Gastrocnemius medialis (tissue), 4 donors: ENCODE data around the gene RNF114. TPM values are rescaled to one million over a fixed set of nuclear protein-coding genes. Genes with fewer than 3 reads are reported as not detected.

Source experiments
- ATAC-seq, 2 donors: fragments of 150-250 bp; one replicate each; pipeline ENCODE4 v1.9.1; 2016
- DNase-seq, 2 donors: peaks; one replicate each; pipeline ENCODE4 v3.0.0-alpha.2; 2019
- H3K27ac ChIP-seq, 4 donors: fragments of 200-600 bp; sonication (generic); 1 replicate in 1 of 4; 2 replicates in 3 of 4; pipeline ENCODE4 v1.5.1; 2016 to 2018; ENCODE audit warnings: mild to moderate bottlenecking in 2 of 4, moderate library complexity in 1 of 4
- H3K27me3 ChIP-seq, 3 donors: fragments of 200-600 bp; sonication (generic) in 2 of 3; 1 replicate in 1 of 3; 2 replicates in 2 of 3; pipeline versions ENCODE4 v1.5.1 to v1.6.0; 2016 to 2019; ENCODE audit warnings: mild to moderate bottlenecking in 1 of 3, moderate library complexity in 1 of 3
- H3K36me3 ChIP-seq, 2 donors: fragments of 200-600 bp; sonication (generic) in 1 of 2; one replicate each; pipeline ENCODE4 v1.5.1; 2017 to 2018
- H3K4me1 ChIP-seq, 2 donors: fragments of 200-600 bp; sonication (generic) in 1 of 2; one replicate each; pipeline ENCODE4 v1.5.1; 2016 to 2017; ENCODE audit warnings: mild to moderate bottlenecking in 2 of 2
- H3K4me3 ChIP-seq, 4 donors: fragments of 200-600 bp; sonication (generic) in 3 of 4; 1 replicate in 1 of 4; 2 replicates in 3 of 4; pipeline ENCODE4 v1.5.1; 2016 to 2019; ENCODE audit warnings: mild to moderate bottlenecking in 2 of 4
- H3K9me3 ChIP-seq, 3 donors: fragments of 200-600 bp; sonication (generic) in 2 of 3; 1 replicate in 1 of 3; 2 replicates in 2 of 3; pipeline ENCODE4 v1.5.1; 2016 to 2019
- POLR2A ChIP-seq, 2 donors: fragments of 450-650 bp; IDR thresholded peaks; one replicate each; pipeline ENCODE4 v1.6.1; 2017; ENCODE audit warnings: antibody characterized with exemption in 2 of 2, mild to moderate bottlenecking in 2 of 2, moderate library complexity in 2 of 2
- in situ Hi-C, 4 donors: fragments of 200-750 bp; cut with MboI; loops; one replicate each; pipeline versions ENCODE4 v1.15.0 to v1.8.0; 2017; ENCODE audit warnings: low sequenced_read_pairs in 4 of 4
- intact Hi-C: fragments of 100-400 bp; cut with DNase I; formaldehyde crosslinking; loops from one replicate; pipeline ENCODE4 v1.15.1; 2023; ENCODE audit warnings: low total_unique reads
- total RNA-seq, 4 donors: library from RNA; depleted of rRNA; stranded (reverse); fragments of >200 nt; gene quantifications; one replicate each; pipeline versions ENCODE4 v1.1.0 to v1.2.3, GENCODE V29; 2016
- TF ChIP-seq, protein P1 (sequence below), 5 experiments: fragments of 450-650 bp in 3 of 5; fragments of 200-600 bp in 2 of 5; sonication (generic) in 2 of 5; IDR thresholded peaks in 4 of 5; conservative IDR thresholded peaks in 1 of 5; 1 replicate in 4 of 5; 2 replicates in 1 of 5; pipeline ENCODE4 v1.5.1; 2016 to 2019; ENCODE audit warnings: antibody characterized with exemption in 5 of 5, mild to moderate bottlenecking in 3 of 5, moderate library complexity in 3 of 5

The RNF114 gene
- total RNA-seq, 4 donors from 2014 or later, result 133 to 216 (median 172) TPM

DNA sequence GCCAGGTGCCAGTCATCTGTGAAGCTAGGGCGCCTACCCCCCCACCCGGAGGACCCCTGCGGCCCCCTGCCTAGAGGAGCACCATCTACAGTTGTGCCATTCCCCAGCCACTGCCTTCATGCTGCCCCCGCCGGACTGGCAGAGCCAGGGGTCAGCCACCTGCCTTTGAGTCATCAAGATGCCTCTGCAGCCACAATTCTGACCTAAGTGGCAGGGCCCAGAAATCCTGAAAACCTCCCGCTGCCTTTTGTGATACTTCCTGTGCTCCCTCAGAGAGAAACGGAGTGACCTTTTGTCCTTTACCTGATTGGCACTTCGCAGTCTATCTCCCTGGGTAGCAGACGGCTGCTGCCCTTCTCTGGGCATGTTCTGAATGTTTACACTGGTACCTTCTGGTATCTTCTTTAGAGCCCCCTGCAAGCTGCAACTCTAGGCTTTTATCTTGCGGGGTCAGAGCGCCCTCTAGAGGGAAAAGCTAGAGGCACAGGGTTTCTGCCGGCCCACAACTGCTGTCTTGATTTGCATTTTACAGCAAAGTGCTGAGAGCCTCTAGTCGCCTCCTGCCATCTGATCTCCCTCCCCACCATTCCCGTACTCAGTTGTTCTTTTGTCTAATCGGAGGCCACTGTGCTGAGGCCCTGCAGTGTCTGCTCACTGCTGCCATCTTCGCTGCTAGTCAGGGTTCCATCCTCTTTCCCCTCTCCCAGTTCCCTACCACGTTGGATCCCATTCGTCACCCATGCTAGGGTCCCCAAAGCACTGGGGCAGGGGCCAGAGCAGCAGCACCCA is 47.8 kb upstream of the RNF114 start:
- Histone ChIP-seq H3K27ac (peak overlapping the region; percentile 49 to 72 (median 67)), H3K9me3 (no peaks in the 10 kb centered on the region), H3K4me1 (peaks cover 23 to 25% of the 10 kb centered on the region in 2 donors), H3K36me3 (peaks cover 0 to 33% of the 10 kb centered on the region in 2 donors), H3K27me3 (no peaks in the 10 kb centered on the region), H3K4me3 (no peak overlapping the region)
- DNase-seq (peak in 1 of 2 donors; percentile 56), ATAC-seq (peak; percentile 37 to 67)
- in situ Hi-C loops, result no loop called here
- TF ChIP-seq, protein P1, sequence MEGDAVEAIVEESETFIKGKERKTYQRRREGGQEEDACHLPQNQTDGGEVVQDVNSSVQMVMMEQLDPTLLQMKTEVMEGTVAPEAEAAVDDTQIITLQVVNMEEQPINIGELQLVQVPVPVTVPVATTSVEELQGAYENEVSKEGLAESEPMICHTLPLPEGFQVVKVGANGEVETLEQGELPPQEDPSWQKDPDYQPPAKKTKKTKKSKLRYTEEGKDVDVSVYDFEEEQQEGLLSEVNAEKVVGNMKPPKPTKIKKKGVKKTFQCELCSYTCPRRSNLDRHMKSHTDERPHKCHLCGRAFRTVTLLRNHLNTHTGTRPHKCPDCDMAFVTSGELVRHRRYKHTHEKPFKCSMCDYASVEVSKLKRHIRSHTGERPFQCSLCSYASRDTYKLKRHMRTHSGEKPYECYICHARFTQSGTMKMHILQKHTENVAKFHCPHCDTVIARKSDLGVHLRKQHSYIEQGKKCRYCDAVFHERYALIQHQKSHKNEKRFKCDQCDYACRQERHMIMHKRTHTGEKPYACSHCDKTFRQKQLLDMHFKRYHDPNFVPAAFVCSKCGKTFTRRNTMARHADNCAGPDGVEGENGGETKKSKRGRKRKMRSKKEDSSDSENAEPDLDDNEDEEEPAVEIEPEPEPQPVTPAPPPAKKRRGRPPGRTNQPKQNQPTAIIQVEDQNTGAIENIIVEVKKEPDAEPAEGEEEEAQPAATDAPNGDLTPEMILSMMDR (IDR thresholded peaks at IDR 0.05 in 4 of 5, conservative IDR thresholded peaks at IDR 0.05 in 1 of 5), result peak; percentile 66 to 82 (median 76)
- TF ChIP-seq POLR2A (IDR thresholded peaks at IDR 0.05), result no peak
- intact Hi-C loops, result loop anchor here (1.0 kb wide), 1 partner anchor 277 kb away; no protein-coding TSS in a partner anchor

DNA sequence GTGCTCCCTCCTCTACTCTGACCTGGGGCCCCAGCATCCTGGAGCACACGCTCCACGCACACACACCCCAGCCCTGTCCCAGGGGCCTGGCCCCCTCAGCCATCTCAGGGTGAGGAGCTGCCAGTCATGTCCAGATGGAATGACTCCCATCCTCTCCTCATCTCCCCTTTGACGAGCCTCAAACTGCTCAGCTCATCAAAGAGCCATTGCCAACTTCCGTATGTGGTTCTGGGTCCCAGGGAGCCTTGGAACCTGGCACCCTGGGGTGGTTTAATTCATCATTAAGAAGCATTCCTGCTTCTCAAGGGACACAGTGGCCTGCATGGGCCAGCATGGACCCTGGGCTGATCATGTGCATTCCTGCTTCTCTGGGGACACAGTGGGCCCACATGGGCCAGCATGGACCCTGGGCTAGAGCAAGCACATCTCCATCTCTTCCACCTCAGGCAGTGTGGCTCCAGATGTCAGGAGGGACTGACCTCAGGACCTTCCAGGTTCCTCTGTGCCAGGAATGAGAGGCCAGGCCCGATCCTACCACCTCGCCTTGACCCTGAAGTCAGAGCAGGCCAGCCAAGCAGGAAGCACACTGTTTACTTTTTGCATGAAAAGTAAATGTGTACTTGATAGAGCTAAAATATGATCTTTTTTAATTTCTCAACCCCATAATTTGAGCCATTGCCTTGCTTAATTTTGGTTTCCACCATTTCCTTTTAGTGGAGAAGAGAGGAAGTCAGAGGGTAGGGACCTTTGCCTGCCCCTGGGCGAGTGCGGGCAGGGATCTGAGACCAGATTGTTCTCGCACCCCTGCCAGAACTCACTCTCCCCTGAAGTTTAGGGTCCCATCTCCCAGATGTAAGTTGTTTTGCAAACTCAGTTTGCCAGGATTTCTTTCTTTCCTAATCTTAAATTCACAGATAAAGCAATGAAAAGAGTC is 46.9 kb upstream of the RNF114 start:
- intact Hi-C loops, result no loop called here
- ATAC-seq (no peak), DNase-seq (peak in 1 of 2 donors; percentile 9)
- peaks cover 25 to 30% of the 10 kb centered on the region in 2 donors for H3K4me1 ChIP-seq
- no peaks in the 10 kb centered on the region for H3K27me3 ChIP-seq
- peaks cover 0 to 28% of the 10 kb centered on the region in 2 donors for H3K36me3 ChIP-seq
- H3K4me3 ChIP-seq, result no peak overlapping the region
- H3K9me3 ChIP-seq, result no peaks in the 10 kb centered on the region
- peak overlapping the region in 2 of 4 donors; percentile 35 to 66 for H3K27ac ChIP-seq
- in situ Hi-C loops, result no loop called here
- TF ChIP-seq, protein P1 (IDR thresholded peaks at IDR 0.05 in 4 of 5, conservative IDR thresholded peaks at IDR 0.05 in 1 of 5), result no peak
- TF ChIP-seq POLR2A (IDR thresholded peaks at IDR 0.05), result no peak

DNA sequence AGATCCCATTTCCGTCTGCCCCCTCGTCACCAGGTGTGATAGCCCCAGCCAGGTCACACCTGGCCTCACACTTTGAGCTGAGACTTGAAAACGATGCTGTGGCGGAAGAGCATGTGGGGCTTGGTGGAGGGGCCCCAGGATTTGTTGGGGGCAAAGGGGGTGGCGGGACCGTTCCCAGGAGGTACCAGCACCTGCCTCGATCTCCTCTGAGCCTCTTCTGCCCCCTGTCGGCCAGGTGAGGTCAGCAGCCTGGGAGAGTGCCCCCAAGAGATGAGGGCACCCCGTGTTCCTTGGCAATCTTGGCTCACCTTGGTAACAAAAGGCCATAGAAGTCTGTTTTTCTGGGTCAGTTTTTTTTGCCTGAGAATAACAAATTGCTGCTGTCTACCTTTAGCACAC is 46.3 kb upstream of the RNF114 start:
- peak in 1 of 2 donors; percentile 1 for DNase-seq
- H3K27ac ChIP-seq, result no peak overlapping the region
- no peaks in the 10 kb centered on the region for H3K9me3 ChIP-seq
- H3K4me3 ChIP-seq, result no peak overlapping the region
- ATAC-seq, result no peak
- in situ Hi-C loops, result no loop called here
- intact Hi-C loops, result loop anchor here (10.0 kb wide), 1 partner anchor 345 kb away; no protein-coding TSS in a partner anchor
- H3K36me3 ChIP-seq, result peaks cover 0 to 21% of the 10 kb centered on the region in 2 donors
- H3K4me1 ChIP-seq, result peaks cover 25 to 30% of the 10 kb centered on the region in 2 donors
- H3K27me3 ChIP-seq, result no peaks in the 10 kb centered on the region
- TF ChIP-seq, protein P1 (IDR thresholded peaks at IDR 0.05 in 4 of 5, conservative IDR thresholded peaks at IDR 0.05 in 1 of 5), result peak in 1 of 5 experiments; percentile 31
- no peak for TF ChIP-seq POLR2A (IDR thresholded peaks at IDR 0.05)

DNA sequence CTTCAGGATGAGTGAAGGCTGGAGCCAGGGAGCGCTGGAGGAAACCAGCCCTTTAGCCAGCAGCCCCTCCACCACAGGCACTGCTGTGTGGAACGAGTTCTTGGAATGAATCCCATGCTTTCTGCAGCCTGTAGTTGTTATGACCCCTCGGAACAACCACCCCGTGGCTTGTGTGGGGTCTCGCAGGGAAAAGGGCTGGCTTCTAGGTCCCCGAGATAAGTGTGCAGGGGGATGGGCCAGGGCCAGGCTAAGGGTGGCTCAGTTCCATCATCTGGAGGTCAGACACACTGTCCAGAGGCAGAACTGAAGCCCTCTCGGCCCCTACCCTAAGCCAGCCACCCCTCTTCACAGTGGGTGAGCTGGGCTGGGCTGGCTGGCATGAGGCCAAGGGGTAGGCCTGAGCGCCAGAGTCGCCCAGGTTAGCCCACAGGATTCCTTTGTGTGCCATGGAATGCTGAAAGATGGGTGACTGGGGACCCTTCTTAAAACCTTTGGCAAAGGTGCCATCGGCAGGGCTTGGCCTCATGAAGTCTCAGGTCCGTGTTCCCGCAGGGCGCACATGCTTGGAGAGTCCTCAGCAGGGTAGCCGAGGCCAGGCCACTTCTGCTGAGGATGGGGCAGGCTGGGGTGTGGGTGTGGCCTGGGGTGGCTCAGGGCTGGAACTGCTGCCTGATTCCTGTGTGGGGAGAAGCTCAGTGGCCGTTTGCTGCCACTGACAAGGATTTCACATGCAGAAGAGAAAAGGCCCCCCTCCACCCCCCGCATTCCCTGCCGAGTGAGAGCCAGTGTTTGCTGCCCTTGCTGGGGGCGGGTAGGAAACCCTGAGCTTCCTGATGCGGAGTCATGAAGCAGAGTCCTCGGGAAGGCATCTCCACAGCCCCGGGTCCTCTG is 45.5 kb upstream of the RNF114 start:
- no peak for TF ChIP-seq POLR2A (IDR thresholded peaks at IDR 0.05)
- TF ChIP-seq, protein P1 (IDR thresholded peaks at IDR 0.05 in 4 of 5, conservative IDR thresholded peaks at IDR 0.05 in 1 of 5), result no peak
- H3K27ac ChIP-seq, result no peak overlapping the region
- in situ Hi-C loops, result no loop called here
- peak in 1 of 2 donors; percentile 13 for DNase-seq
- ATAC-seq, result no peak
- peaks cover 0 to 13% of the 10 kb centered on the region in 2 donors for H3K36me3 ChIP-seq
- no peaks in the 10 kb centered on the region for H3K27me3 ChIP-seq
- no peaks in the 10 kb centered on the region for H3K9me3 ChIP-seq
- H3K4me3 ChIP-seq, result no peak overlapping the region
- H3K4me1 ChIP-seq, result peaks cover 25 to 34% of the 10 kb centered on the region in 2 donors
- intact Hi-C loops, result loop anchor here (10.0 kb wide), 1 partner anchor 346 kb away; no protein-coding TSS in a partner anchor
